ENCODE measurements around the gene NSA2. TPM values are rescaled to one million over a fixed set of nuclear protein-coding genes. Genes with fewer than 3 reads are reported as not detected.

The NSA2 gene
- total RNA-seq, result 62.3 and 66.4 TPM in 2 replicates
- long read RNA-seq, full-length matches to known transcripts, result 12 of 16 reads
- long read RNA-seq, partial matches to known transcripts, result 4 of 16 reads
- long read RNA-seq, other reads (novel, unspliced or antisense), result 0 of 16 reads

DNA sequence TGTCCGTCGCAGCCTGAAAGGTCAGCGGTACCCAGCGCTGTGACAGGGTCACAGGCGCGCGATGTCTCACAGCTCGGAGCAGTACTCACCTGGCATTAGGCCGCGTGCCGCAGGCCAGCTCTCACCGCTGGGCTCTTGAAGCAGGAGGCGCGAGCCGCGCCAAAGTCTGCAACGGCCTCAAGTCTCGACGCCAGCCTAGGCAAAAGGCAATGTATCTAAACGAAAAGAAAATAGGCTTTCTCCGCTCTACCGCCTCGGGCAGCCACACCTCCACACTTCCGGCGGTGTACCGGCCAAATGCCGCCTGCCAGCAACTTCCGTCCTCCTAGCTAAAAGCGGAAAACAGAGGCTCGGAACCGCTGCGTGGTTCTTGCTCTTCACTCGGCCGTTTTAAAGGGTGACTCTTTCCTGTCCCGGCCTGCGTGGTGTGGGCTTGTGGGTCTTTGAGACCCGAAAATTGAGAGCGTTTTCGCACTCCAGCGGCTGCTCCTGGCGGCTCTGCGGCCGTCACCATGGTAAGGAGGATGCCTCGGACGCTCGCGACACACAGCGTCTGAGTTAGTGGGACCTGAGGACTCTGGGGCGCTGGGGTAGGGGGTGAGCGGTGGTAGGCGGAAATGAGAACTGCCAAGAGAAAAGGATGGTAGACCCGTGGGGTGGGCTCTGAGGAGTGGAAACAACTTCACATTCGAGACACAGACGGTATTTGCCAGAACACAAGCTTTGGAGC lies at the start of gene NSA2, which contains the start of gene GFM2:
Gene NSA2 (plus strand): TSS at position 401 of the 730 bp plus-strand sequence. CDS start 112 bp downstream, at position 513.
Gene GFM2 (minus strand): TSS at position 269 of the 730 bp plus-strand sequence. CDS start 3,375 bp downstream, outside the sequence.
- H3K9me3 Mint-ChIP-seq (ENCODE audit: unreplicated experiment), result no peaks in the 10 kb centered on the region
- peak within 1 kb of the TSS; percentile 100 for H3K4me3 Mint-ChIP-seq (ENCODE audit: unreplicated experiment)
- peaks cover 22% of the 10 kb centered on the region for H3K36me3 Mint-ChIP-seq (ENCODE audit: unreplicated experiment)
- TF ChIP-seq, protein P1, sequence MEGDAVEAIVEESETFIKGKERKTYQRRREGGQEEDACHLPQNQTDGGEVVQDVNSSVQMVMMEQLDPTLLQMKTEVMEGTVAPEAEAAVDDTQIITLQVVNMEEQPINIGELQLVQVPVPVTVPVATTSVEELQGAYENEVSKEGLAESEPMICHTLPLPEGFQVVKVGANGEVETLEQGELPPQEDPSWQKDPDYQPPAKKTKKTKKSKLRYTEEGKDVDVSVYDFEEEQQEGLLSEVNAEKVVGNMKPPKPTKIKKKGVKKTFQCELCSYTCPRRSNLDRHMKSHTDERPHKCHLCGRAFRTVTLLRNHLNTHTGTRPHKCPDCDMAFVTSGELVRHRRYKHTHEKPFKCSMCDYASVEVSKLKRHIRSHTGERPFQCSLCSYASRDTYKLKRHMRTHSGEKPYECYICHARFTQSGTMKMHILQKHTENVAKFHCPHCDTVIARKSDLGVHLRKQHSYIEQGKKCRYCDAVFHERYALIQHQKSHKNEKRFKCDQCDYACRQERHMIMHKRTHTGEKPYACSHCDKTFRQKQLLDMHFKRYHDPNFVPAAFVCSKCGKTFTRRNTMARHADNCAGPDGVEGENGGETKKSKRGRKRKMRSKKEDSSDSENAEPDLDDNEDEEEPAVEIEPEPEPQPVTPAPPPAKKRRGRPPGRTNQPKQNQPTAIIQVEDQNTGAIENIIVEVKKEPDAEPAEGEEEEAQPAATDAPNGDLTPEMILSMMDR (IDR thresholded peaks at IDR 0.05), result no peak
- H3K27ac Mint-ChIP-seq (ENCODE audit: unreplicated experiment), result peak within 1 kb of the TSS; percentile 98
- DNase-seq (ENCODE audit: extremely low spot score, unreplicated experiment), result peak; percentile 95
- no peaks in the 10 kb centered on the region for H3K27me3 Mint-ChIP-seq (ENCODE audit: unreplicated experiment)
- peaks cover 25% of the 10 kb centered on the region for H3K4me1 Mint-ChIP-seq (ENCODE audit: unreplicated experiment)

GRCh38 chr5:74717596-74717995 lies 49.5 kb upstream of the NSA2 start:
- Mint-ChIP-seq H3K27me3 (ENCODE audit: unreplicated experiment) (no peaks in the 10 kb centered on the region), H3K4me3 (ENCODE audit: unreplicated experiment) (no peak overlapping the region), H3K4me1 (ENCODE audit: unreplicated experiment) (no peaks in the 10 kb centered on the region), H3K9me3 (ENCODE audit: unreplicated experiment) (no peaks in the 10 kb centered on the region), H3K27ac (ENCODE audit: unreplicated experiment) (no peak overlapping the region), H3K36me3 (ENCODE audit: unreplicated experiment) (peaks cover 43% of the 10 kb centered on the region)
- no peak for DNase-seq (ENCODE audit: extremely low spot score, unreplicated experiment)
- TF ChIP-seq, protein P1 (IDR thresholded peaks at IDR 0.05), result no peak

DNA sequence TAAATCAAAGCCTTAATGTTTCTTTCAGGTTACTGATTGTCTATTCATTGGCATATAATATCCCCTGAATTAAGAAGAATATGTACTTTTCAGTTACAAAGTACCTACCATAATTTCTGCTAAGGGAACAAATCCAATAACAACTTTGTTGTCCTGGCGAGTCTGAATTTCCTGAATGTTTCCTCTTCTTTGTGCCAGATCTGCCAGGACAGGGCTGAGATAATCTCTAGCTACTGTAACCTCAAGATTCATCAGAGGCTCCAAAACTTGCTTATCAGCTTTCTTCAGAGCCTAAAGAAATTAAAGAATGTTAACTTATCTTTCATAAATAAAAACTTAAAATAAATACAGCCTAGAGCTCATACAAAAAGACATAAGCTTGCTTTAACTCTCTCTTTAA lies 44.8 kb upstream of the NSA2 start:
- no peak for DNase-seq (ENCODE audit: extremely low spot score, unreplicated experiment)
- no peaks in the 10 kb centered on the region for H3K4me1 Mint-ChIP-seq (ENCODE audit: unreplicated experiment)
- H3K36me3 Mint-ChIP-seq (ENCODE audit: unreplicated experiment), result peaks cover 47% of the 10 kb centered on the region
- TF ChIP-seq, protein P1 (IDR thresholded peaks at IDR 0.05), result no peak
- H3K4me3 Mint-ChIP-seq (ENCODE audit: unreplicated experiment), result no peak overlapping the region
- H3K27me3 Mint-ChIP-seq (ENCODE audit: unreplicated experiment), result no peaks in the 10 kb centered on the region
- no peak overlapping the region for H3K27ac Mint-ChIP-seq (ENCODE audit: unreplicated experiment)
- H3K9me3 Mint-ChIP-seq (ENCODE audit: unreplicated experiment), result no peaks in the 10 kb centered on the region

- Mint-ChIP-seq H3K9me3 (ENCODE audit: unreplicated experiment) (no peaks in the 10 kb centered on the region), H3K4me1 (ENCODE audit: unreplicated experiment) (no peaks in the 10 kb centered on the region), H3K4me3 (ENCODE audit: unreplicated experiment) (no peak overlapping the region), H3K36me3 (ENCODE audit: unreplicated experiment) (peaks cover 43% of the 10 kb centered on the region), H3K27ac (ENCODE audit: unreplicated experiment) (no peak overlapping the region), H3K27me3 (ENCODE audit: unreplicated experiment) (no peaks in the 10 kb centered on the region)
- TF ChIP-seq, protein P1 (IDR thresholded peaks at IDR 0.05), result no peak
- no peak for DNase-seq (ENCODE audit: extremely low spot score, unreplicated experiment)
Observed at GRCh38 chr5:74725331-74725730, 41.7 kb upstream of the NSA2 start.

DNA sequence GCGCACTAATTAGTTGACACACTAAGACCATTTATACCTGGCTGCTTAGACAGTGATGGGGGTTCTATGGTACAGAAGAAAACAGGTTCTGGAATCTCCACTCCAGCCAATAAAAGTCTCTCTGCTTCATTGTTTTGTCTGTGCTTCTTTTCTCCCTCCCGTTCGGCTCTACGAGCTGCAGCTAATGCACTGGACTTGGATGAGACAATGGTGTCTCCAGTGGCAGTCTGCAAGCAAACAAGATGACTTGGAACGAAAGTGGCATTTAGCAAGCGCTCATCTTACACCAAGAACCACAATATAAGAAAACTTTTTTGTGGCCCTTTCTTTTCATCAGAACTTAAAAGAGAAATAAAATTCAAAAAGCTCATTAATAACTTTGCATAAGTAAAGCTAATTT lies 30.3 kb upstream of the NSA2 start:
- TF ChIP-seq, protein P1 (IDR thresholded peaks at IDR 0.05), result no peak
- Mint-ChIP-seq H3K4me1 (ENCODE audit: unreplicated experiment) (peaks cover 7% of the 10 kb centered on the region), H3K9me3 (ENCODE audit: unreplicated experiment) (peaks cover 4% of the 10 kb centered on the region), H3K36me3 (ENCODE audit: unreplicated experiment) (peaks cover 43% of the 10 kb centered on the region), H3K27ac (ENCODE audit: unreplicated experiment) (no peak overlapping the region), H3K4me3 (ENCODE audit: unreplicated experiment) (no peak overlapping the region), H3K27me3 (ENCODE audit: unreplicated experiment) (no peaks in the 10 kb centered on the region)
- no peak for DNase-seq (ENCODE audit: extremely low spot score, unreplicated experiment)
